ENCODE results near the gene CDC7.
A peak's percentile ranks its signal among the peaks of the same experiment; 100 is the strongest.
"Not testable (repeated sequence)": the region's sequence is repeated elsewhere in the genome, so short reads cannot be mapped to it uniquely, and the experiment has no call there.

The CDC7 gene

GRCh38 chr1:91500756-91501522 lies at the start of gene CDC7:
CDC7 (plus strand) TSS chr1:91500851; CDS start chr1:91501717, 866 bp downstream.
- DNase-seq (ENCODE audit: low read depth) = peak; percentile 89

GRCh38 chr1:91454136-91454535 lies 46.5 kb upstream of the CDC7 start:
- no peak for DNase-seq (ENCODE audit: low read depth)

- no peak for DNase-seq (ENCODE audit: low read depth)
These were observed 45.3 kb upstream of the CDC7 start for GRCh38 chr1:91455334-91455733.

DNA sequence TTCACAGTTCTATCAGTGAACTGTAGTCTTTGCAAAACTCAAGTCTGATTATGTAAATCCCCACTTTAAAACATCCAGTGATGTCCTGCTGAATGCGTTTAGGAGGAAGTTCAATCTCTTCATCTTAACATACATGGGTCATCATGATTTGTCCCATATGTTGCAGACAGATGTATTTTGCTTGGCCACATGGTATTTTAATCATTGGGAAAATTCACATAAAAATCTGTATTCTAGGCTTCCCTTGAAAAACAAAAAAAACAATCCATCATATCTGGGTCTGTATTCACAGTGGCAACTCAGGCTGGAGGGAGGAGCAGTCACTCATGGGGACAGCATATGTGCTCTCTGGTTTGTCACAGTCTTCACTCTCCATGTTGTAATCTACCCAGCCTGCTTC lies 44.8 kb upstream of the CDC7 start:
- no peak for DNase-seq (ENCODE audit: low read depth)

- not testable (repeated sequence) for DNase-seq (ENCODE audit: low read depth)
These were observed 35.3 kb upstream of the CDC7 start for GRCh38 chr1:91465350-91465749.

- DNase-seq (ENCODE audit: low read depth) = no peak
These were observed 24.0 kb upstream of the CDC7 start for GRCh38 chr1:91476533-91477217.

GRCh38 chr1:91487469-91487868 lies 13.2 kb upstream of the CDC7 start:
- no peak for DNase-seq (ENCODE audit: low read depth)

DNA sequence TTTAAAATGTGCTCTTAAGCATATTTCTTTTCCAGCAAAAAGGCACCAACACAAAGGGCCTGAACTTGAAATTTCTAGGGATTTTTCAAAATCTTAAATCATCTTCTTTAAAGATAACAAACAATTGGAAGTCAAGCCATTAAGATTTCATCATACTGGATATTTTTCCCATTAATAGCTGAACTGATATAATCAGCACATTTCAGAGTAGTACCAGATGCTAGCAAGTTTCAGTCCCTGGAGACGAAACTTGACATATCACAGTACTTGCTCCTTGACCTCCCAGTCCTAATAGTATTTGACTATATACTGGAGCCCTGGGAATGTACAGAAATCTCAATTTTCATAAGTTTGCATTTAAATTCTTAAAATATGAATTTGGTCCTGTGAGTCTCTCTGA lies 10.2 kb upstream of the CDC7 start:
- no peak for DNase-seq (ENCODE audit: low read depth)

DNA sequence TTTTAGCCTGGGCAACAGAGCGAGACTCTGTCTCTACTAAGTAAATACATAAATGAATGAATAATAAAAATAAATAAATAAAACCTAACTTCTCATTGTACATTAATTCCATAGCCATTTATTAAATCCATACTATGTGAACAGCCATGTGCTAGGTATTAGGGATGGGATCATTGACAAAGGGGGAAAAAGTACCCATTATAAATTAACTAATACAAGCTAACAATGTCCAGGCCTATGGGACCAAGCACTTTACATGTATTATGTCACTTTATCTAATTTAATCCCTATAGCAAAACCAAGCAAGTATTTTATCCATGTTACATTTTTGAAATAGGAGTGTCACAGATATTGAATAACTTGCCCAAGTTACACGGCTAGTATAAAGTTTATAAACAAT lies 2.6 kb upstream of the CDC7 start:
- no peak for DNase-seq (ENCODE audit: low read depth)

DNA sequence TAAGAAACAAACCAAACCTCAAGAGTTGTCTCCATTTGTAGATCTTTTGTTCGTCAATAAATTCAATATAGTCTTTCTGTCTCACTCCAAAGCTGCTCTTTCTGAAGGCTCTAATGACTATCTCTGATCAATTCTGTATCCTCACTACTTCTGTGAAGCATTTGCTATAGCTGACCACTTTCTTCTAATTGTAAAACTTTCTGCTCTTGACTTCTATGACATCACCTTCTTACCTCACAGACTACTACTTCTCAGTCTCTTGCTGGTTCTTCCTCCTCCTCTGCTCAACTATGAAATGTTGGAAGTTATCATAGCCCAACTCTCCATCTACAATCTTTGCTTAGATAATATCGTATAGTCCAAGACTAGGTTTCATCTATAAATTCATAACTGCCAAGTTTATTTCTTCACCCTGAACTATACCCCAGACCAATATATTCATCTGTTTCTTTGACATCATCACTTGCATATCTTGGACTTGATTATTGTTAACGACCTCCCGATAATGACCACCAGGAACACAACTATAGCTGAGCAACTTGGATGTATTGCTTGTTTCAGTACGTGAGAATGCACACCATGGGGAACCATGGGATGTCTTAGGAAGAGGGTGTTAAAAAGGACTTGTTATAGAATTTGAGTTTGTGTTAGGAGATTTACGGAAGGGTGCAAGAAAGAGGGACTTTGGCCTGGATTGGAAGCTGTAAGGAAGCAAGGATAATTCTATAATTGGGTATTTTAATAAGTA lies 2.0 kb upstream of the CDC7 start:
- no peak for DNase-seq (ENCODE audit: low read depth)

GRCh38 chr1:91499346-91499745 lies 1.3 kb upstream of the CDC7 start:
- no peak for DNase-seq (ENCODE audit: low read depth)

GRCh38 chr1:91499904-91500755 lies 521 bp upstream of the CDC7 start:
- DNase-seq (ENCODE audit: low read depth) = no peak

GRCh38 chr1:91501523-91501851 lies 836 bp downstream of the CDC7 start:
- DNase-seq (ENCODE audit: low read depth) = peak; percentile 55

DNA sequence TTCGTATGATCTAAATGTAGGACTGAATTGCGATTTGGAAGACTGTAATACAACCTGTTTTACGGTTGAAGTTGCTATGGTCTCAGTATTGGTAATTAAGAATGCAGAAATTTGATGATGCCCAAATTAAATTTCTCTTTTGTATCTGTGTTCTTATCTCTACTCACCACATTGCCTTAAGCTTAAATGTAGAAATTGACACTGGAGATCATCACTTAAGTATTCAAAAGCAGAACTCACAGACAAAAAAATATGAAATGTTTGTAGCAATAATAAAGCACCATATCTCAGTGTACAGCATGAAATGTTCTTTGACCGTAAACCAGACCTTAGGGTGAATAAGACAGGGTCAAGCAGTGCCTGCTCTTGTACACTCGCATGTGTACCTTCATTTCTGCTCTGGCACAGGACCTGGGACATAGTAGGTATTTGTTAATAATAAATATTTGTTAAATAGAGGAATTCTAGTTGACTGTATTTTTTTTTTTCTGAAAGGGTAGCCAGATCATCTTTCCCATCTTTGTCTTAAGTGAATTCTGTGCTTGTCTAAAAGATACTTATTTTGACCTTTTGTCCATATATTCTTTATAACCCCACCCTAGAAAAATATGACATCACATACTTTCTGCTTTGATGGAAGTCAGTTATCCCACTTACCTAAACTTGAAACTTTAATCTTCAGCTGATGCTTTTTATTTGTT lies 1.5 kb downstream of the CDC7 start:
- DNase-seq (ENCODE audit: low read depth) = no peak

DNA sequence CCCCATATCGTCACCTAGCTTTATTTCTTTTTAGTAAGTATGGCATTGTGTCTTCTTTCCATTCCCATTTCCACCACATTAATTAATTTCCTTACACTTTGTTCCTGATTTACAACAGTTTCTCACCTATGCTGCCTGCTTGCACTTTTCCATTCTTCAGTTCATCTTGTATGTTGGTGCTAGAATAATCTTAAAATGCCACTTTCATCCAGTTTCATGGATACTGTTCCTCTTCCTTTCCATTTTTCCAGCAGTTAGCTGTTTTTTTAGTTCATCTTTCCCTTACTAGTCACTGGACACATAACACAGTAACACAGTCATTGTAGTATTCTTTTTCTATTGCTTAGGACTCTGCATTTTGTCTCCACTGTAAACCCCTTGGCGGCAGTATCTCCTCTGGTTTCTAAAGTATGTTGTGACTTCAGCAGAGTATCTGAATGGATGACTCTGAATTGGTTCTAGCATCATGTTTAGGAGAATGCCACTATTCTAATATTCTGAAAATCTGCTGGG lies 2.1 kb downstream of the CDC7 start:
- DNase-seq (ENCODE audit: low read depth) = no peak

- DNase-seq (ENCODE audit: low read depth) = no peak
These were observed 2.8 kb downstream of the CDC7 start for GRCh38 chr1:91503332-91503900.

DNA sequence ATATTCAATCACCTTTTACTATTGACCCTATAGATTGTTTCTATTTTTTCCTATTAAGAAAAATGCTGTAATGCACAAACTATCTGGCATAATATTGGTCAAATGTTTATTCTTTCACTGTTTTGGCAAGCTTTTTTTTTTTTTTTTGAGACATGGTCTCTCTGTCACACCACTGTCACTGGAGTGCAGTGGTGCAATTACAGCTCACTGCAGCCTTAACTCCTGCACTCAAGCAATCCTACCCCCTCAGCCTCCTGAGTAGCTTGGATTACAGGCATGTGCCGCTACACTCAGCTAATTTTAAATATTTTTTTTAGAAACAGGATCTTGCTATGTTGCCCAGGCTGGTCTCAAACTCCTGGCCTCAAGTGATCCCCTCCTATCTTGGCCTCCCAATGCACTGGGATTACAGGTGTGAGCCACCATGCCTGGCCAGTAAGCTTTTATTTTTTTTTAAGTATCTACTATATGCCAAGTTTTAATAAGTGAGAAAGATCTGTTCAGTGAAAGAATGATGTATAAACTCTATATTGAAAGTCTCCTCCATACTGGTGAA lies 3.4 kb downstream of the CDC7 start:
- DNase-seq (ENCODE audit: low read depth) = no peak

GRCh38 chr1:91505086-91505485 lies 4.4 kb downstream of the CDC7 start:
- no peak for DNase-seq (ENCODE audit: low read depth)

DNA sequence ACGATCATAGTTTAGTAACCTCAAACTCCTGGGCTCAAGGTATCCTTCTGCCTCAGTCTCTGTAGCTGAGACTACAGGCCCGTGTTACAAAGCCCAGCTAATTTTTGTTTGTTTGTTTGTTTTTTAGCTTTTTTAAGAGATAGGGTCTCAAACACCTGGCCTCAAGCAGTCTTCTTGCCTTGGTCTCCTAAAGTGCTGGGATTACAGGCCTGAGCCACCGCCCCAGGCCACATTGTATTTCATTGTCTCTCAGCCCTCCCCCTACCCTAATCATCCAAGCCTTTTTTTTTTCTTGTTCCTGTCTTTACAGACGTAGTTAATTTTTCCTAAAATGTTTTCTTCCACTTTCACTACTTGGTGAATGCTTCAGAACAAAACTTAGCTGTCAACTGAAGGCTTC lies 5.4 kb downstream of the CDC7 start:
- DNase-seq (ENCODE audit: low read depth) = no peak

- DNase-seq (ENCODE audit: low read depth) = no peak
These were observed 6.7 kb downstream of the CDC7 start for GRCh38 chr1:91507328-91507727.

DNA sequence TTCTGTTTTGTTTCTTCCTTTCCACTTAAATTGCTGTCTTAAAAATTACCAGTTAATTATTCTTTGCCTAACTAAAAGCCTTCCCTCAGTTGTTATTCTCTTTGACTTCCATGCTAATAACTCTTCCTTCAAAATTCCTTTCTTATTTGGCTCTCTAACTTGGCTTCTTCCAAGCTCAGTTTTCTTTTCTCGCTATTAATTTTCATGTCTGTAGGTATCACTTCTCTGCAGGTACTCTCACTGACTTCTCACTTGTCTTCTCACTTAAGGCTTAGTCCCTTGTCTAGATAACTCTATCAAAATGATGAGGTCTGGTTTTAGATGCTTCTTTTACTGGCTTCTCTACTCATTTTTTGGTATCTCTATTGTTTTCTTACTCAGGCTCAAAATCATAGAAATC lies 10.1 kb downstream of the CDC7 start:
- no peak for DNase-seq (ENCODE audit: low read depth)

Measured in iris pigment epithelial cell (primary cell).